ENCODE results near the gene ST7.

DNA sequence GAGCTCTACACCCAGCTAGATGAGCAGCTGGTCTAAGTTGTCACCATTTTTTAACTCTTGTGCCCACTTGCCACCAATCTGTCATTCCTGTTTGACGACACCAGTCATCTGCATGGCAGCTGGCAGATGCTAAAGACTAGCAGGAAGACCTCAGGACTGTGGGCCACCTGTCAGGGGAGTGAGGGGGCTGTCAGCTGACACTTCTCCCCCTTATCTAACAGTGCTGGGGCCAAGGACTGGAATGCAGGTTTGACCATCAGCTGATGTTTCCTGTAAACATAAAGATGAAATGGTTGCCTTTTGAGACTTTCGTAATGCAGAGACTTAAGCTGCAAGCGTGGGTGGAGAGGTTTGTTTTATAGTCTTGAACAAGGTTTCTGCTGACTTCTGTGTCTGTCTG is 276.0 kb downstream of the ST7 start:
- TF ChIP-seq, protein P1, sequence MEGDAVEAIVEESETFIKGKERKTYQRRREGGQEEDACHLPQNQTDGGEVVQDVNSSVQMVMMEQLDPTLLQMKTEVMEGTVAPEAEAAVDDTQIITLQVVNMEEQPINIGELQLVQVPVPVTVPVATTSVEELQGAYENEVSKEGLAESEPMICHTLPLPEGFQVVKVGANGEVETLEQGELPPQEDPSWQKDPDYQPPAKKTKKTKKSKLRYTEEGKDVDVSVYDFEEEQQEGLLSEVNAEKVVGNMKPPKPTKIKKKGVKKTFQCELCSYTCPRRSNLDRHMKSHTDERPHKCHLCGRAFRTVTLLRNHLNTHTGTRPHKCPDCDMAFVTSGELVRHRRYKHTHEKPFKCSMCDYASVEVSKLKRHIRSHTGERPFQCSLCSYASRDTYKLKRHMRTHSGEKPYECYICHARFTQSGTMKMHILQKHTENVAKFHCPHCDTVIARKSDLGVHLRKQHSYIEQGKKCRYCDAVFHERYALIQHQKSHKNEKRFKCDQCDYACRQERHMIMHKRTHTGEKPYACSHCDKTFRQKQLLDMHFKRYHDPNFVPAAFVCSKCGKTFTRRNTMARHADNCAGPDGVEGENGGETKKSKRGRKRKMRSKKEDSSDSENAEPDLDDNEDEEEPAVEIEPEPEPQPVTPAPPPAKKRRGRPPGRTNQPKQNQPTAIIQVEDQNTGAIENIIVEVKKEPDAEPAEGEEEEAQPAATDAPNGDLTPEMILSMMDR (IDR thresholded peaks at IDR 0.05): no peak
- TF ChIP-seq EP300 (IDR thresholded peaks at IDR 0.05) (no peak), POLR2AphosphoS5 (IDR thresholded peaks at IDR 0.05) (no peak), POLR2A (IDR thresholded peaks at IDR 0.05) (no peak)
